Measurements from ENCODE around the gene DUSP3. TPM values are rescaled to one million over a fixed set of nuclear protein-coding genes. Genes with fewer than 3 reads are reported as not detected.

The DUSP3 gene
- total and polyA plus RNA-seq, 8 donors = 33.0 to 97.8 (median 63.5) TPM

DNA sequence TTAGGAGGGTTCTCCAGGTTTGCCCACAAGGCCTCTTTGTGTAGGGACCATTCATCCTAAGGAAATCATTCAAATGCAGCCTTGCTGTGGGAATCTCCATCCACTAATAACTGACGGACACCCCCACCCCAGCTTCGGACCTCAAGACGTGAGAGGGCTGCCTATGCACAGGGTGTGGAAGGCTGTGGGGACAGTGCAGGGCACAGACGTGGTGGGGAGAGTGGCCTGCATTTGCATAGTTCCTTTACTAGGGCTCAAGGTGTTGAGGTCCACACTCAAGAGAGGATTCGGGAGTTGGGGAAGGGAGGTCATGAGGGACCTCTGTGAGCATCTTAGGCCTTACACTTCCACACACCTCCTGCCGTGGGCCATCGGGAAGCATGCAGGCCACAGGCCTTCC lies 9.8 kb downstream of the DUSP3 start:
- WGBS, 5 donors = 80 to 91% (median 90%) methylated on average over 7 of the region's 7 CpGs
- Histone ChIP-seq H3K9me3 (no peaks in the 10 kb centered on the region), H3K36me3 (peaks cover 38 to 76% (median 71%) of the 10 kb centered on the region in 4 donors), H3K4me1 (peaks cover 28 to 64% (median 51%) of the 10 kb centered on the region in 4 donors), H3K27me3 (no peaks in the 10 kb centered on the region), H3K27ac (peak overlapping the region; percentile 1 to 65 (median 42)), H3K4me3 (no peak overlapping the region)
- DNase-seq = no peak
- intact Hi-C loops (cut with DNase I; ENCODE audit: low total_unique reads) = no loop called here
- TF ChIP-seq POLR2A (IDR thresholded peaks at IDR 0.05) (no peak), POLR2AphosphoS5 (IDR thresholded peaks at IDR 0.05) (no peak), EP300 (IDR thresholded peaks at IDR 0.05) (no peak)
- TF ChIP-seq, protein P1, sequence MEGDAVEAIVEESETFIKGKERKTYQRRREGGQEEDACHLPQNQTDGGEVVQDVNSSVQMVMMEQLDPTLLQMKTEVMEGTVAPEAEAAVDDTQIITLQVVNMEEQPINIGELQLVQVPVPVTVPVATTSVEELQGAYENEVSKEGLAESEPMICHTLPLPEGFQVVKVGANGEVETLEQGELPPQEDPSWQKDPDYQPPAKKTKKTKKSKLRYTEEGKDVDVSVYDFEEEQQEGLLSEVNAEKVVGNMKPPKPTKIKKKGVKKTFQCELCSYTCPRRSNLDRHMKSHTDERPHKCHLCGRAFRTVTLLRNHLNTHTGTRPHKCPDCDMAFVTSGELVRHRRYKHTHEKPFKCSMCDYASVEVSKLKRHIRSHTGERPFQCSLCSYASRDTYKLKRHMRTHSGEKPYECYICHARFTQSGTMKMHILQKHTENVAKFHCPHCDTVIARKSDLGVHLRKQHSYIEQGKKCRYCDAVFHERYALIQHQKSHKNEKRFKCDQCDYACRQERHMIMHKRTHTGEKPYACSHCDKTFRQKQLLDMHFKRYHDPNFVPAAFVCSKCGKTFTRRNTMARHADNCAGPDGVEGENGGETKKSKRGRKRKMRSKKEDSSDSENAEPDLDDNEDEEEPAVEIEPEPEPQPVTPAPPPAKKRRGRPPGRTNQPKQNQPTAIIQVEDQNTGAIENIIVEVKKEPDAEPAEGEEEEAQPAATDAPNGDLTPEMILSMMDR (IDR thresholded peaks at IDR 0.05) = no peak

DNA sequence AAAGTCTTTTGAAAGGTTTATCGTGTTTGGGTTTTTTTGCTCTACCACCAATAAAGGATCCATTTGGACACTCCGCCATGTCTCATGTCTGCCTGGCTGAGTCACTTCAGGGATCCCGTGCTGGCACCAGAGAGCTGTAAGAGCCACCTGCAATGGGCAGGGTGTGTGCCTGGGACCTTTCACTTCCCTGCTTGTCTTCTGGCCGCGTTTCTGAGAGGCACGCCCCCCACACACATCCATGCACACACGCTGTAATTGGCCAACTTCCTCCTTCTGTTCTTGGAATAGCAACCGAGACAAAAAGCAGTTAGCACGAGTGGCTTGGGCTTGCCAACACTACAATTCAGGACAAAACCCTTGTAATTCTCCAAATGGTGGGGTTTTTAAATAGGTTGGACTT lies 10.4 kb downstream of the DUSP3 start:
- intact Hi-C loops (cut with DNase I; ENCODE audit: low total_unique reads) = no loop called here
- H3K36me3 ChIP-seq = peaks cover 33 to 70% (median 65%) of the 10 kb centered on the region in 4 donors
- TF ChIP-seq POLR2AphosphoS5 (IDR thresholded peaks at IDR 0.05) (peak in 1 of 3 donors; percentile 56), POLR2A (IDR thresholded peaks at IDR 0.05) (no peak)
- TF ChIP-seq, protein P1 (IDR thresholded peaks at IDR 0.05) = no peak
- WGBS, 5 donors = 24 to 38% (median 31%) methylated on average over 9 of the region's 9 CpGs
- peak overlapping the region in 4 of 5 donors; percentile 22 to 65 (median 34) for H3K27ac ChIP-seq
- no peaks in the 10 kb centered on the region for H3K9me3 ChIP-seq
- peaks cover 24 to 59% (median 46%) of the 10 kb centered on the region in 4 donors for H3K4me1 ChIP-seq
- no peak overlapping the region for H3K4me3 ChIP-seq
- H3K27me3 ChIP-seq = no peaks in the 10 kb centered on the region
- DNase-seq = peak; percentile 62 to 67

- peak in 1 of 2 donors; percentile 23 for DNase-seq
- no peaks in the 10 kb centered on the region for H3K27me3 ChIP-seq
- peaks cover 17 to 52% (median 39%) of the 10 kb centered on the region in 4 donors for H3K4me1 ChIP-seq
- no peak overlapping the region for H3K4me3 ChIP-seq
- peak overlapping the region in 4 of 5 donors; percentile 8 to 65 (median 34) for H3K27ac ChIP-seq
- intact Hi-C loops (cut with DNase I; ENCODE audit: low total_unique reads) = no loop called here
- no peaks in the 10 kb centered on the region for H3K9me3 ChIP-seq
- 49 to 69% (median 64%) methylated on average over 5 of the region's 5 CpGs for WGBS, 5 donors
- H3K36me3 ChIP-seq = peaks cover 27 to 63% (median 58%) of the 10 kb centered on the region in 4 donors
- TF ChIP-seq POLR2AphosphoS5 (IDR thresholded peaks at IDR 0.05) (no peak), EP300 (IDR thresholded peaks at IDR 0.05) (no peak), POLR2A (IDR thresholded peaks at IDR 0.05) (no peak)
- TF ChIP-seq, protein P1 (IDR thresholded peaks at IDR 0.05) = no peak
Observed at GRCh38 chr17:43767713-43768059, 11.1 kb downstream of the DUSP3 start.

DNA sequence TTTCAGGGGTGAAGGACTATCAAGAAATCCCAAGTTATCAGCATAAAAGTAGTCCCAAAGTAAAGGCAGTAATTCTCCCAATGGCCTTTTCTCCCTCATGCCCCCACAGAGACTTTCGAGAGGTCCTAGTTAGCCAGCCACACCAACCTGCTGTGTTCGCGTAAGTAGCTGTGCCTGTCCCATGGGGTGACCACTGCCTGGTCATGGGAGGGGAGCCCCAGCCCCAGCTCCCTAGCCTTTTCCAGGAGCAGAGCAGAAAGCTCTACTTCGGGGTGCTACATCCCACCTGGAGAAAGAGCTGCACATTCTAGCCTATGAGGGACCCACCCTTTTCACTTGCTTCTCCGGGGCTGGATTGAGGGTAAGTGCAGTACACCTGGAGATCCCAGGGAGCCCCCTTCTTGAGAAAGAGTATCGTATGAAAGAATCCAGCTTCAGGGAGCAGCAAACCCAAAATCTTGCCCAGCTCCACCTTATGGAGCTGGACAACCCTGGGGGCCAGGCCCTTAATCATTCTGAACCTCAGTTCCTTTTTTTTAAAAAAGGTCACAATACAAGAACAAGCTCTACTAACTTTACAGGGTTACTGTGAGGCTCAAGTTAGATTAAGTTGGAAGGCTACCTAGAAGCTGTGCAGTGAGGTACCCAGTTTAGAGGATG lies 11.6 kb downstream of the DUSP3 start:
- Histone ChIP-seq H3K9me3 (no peaks in the 10 kb centered on the region), H3K4me1 (peaks cover 12 to 47% (median 34%) of the 10 kb centered on the region in 4 donors), H3K27ac (peak overlapping the region in 3 of 5 donors; percentile 25 to 42 (median 25)), H3K36me3 (peaks cover 22 to 58% (median 53%) of the 10 kb centered on the region in 4 donors), H3K27me3 (no peaks in the 10 kb centered on the region), H3K4me3 (no peak overlapping the region)
- no peak for TF ChIP-seq POLR2AphosphoS5 (IDR thresholded peaks at IDR 0.05)
- TF ChIP-seq, protein P1 (IDR thresholded peaks at IDR 0.05) = no peak
- TF ChIP-seq EP300 (IDR thresholded peaks at IDR 0.05) = no peak
- TF ChIP-seq POLR2A (IDR thresholded peaks at IDR 0.05) = no peak
- WGBS, 5 donors = 70 to 85% (median 78%) methylated on average over 5 to 6 of the region's 6 CpGs
- intact Hi-C loops (cut with DNase I; ENCODE audit: low total_unique reads) = no loop called here
- DNase-seq = peak in 1 of 2 donors; percentile 15
